MM.1S (cell line): ENCODE results near the gene HSP90AB1.

Experiments used
- DNase-seq: peaks from one replicate; pipeline ENCODE4 v3.0.0-alpha.2; 2015
- H2AFZ ChIP-seq: fragments of 300-600 bp; sonication (generic); 2 replicates; pipeline ENCODE4 v1.6.0; 2016; ENCODE audit warnings: antibody characterized with exemption, low read length
- H3F3A ChIP-seq: fragments of 300-600 bp; sonication (generic); 2 replicates; pipeline ENCODE4 v1.6.1; 2016; ENCODE audit warnings: mild to moderate bottlenecking, antibody characterized with exemption, low read length, moderate library complexity, mixed read lengths; ENCODE audit not compliant: insufficient read depth
- H3K27ac ChIP-seq: fragments of 300-600 bp; sonication (generic); 2 replicates; pipeline ENCODE4 v1.5.1; 2016; ENCODE audit warnings: mild to moderate bottlenecking, low read length
- H3K27me3 ChIP-seq: fragments of 300-600 bp; sonication (generic); replicated peaks from 2 replicates; pipeline ENCODE4 v1.6.0; 2016; ENCODE audit warnings: low read length; ENCODE audit not compliant: insufficient read depth
- H3K36me3 ChIP-seq: fragments of 300-600 bp; sonication (generic); replicated peaks from 2 replicates; pipeline ENCODE4 v1.6.1; 2016; ENCODE audit warnings: mild to moderate bottlenecking, low read length, mixed read lengths; ENCODE audit not compliant: insufficient read depth
- H3K4me1 ChIP-seq: fragments of 300-600 bp; sonication (generic); 2 replicates; pipeline ENCODE4 v1.6.1; 2016; ENCODE audit warnings: low read length, mixed read lengths
- H3K4me2 ChIP-seq: fragments of 300-600 bp; sonication (generic); 2 replicates; pipeline ENCODE4 v1.6.0; 2016; ENCODE audit warnings: low read depth, low read length
- H3K4me3 ChIP-seq: fragments of 300-600 bp; sonication (generic); 2 replicates; pipeline ENCODE4 v1.5.1; 2016; ENCODE audit warnings: low read length, mixed read lengths
- H3K79me2 ChIP-seq: fragments of 300-600 bp; sonication (generic); 2 replicates; pipeline ENCODE4 v1.6.1; 2016; ENCODE audit warnings: mixed run types, low read length, mixed read lengths
- H3K9ac ChIP-seq: fragments of 300-600 bp; sonication (generic); 2 replicates; pipeline ENCODE4 v1.6.1; 2016; ENCODE audit warnings: low read length, mixed read lengths
- H3K9me2 ChIP-seq: fragments of 300-600 bp; sonication (generic); replicated peaks from 2 replicates; pipeline ENCODE4 v1.6.1; 2016; ENCODE audit warnings: mild to moderate bottlenecking, low read length, mixed read lengths; ENCODE audit not compliant: insufficient read depth
- H3K9me3 ChIP-seq: fragments of 300-600 bp; sonication (generic); replicated peaks from 2 replicates; pipeline ENCODE4 v1.6.1; 2016; ENCODE audit warnings: mild to moderate bottlenecking, low read length, mixed read lengths; ENCODE audit not compliant: insufficient read depth
- H4K20me1 ChIP-seq: fragments of 300-600 bp; sonication (generic); 2 replicates; pipeline ENCODE4 v1.6.1; 2016; ENCODE audit warnings: mild to moderate bottlenecking, low read length, moderate library complexity, mixed read lengths; ENCODE audit not compliant: insufficient read depth
- EZH2 ChIP-seq: fragments of 300-600 bp; sonication (generic); optimal IDR thresholded peaks from 2 replicates; pipeline ENCODE3; 2017; ENCODE audit warnings: low read depth, mild to moderate bottlenecking, antibody characterized with exemption, low read length, mixed read lengths
- EZH2phosphoT487 ChIP-seq: fragments of 300-600 bp; sonication (generic); IDR thresholded peaks from 2 replicates; pipeline ENCODE4 v1.6.1; 2018; ENCODE audit warnings: antibody characterized with exemption, low read length
- TF ChIP-seq, protein P1 (sequence below): fragments of 300-600 bp; sonication (generic); IDR thresholded peaks from 2 replicates; pipeline ENCODE4 v1.5.1; 2016; ENCODE audit warnings: antibody characterized with exemption, low read length, mixed read lengths

The HSP90AB1 gene

GRCh38 chr6:44260451-44261297, 13.8 kb downstream of the HSP90AB1 start:
- Histone ChIP-seq H3K4me3 (no peak overlapping the region), H3K9me3 (no peaks in the 10 kb centered on the region), H3F3A (peaks cover 60% of the 10 kb centered on the region), H2AFZ (no peak overlapping the region), H3K27me3 (no peaks in the 10 kb centered on the region), H3K79me2 (peaks cover 64% of the 10 kb centered on the region), H3K9me2 (no peaks in the 10 kb centered on the region), H3K4me2 (no peak overlapping the region), H3K9ac (no peak overlapping the region), H4K20me1 (peaks cover 2% of the 10 kb centered on the region; the same call in 1 of the 2 replicates), H3K36me3 (no peaks in the 10 kb centered on the region; the same call in 1 of the 2 replicates), H3K4me1 (peaks cover 30% of the 10 kb centered on the region), H3K27ac (no peak overlapping the region)
- TF ChIP-seq EZH2phosphoT487 (no peak), EZH2 (no peak)
- TF ChIP-seq, protein P1, sequence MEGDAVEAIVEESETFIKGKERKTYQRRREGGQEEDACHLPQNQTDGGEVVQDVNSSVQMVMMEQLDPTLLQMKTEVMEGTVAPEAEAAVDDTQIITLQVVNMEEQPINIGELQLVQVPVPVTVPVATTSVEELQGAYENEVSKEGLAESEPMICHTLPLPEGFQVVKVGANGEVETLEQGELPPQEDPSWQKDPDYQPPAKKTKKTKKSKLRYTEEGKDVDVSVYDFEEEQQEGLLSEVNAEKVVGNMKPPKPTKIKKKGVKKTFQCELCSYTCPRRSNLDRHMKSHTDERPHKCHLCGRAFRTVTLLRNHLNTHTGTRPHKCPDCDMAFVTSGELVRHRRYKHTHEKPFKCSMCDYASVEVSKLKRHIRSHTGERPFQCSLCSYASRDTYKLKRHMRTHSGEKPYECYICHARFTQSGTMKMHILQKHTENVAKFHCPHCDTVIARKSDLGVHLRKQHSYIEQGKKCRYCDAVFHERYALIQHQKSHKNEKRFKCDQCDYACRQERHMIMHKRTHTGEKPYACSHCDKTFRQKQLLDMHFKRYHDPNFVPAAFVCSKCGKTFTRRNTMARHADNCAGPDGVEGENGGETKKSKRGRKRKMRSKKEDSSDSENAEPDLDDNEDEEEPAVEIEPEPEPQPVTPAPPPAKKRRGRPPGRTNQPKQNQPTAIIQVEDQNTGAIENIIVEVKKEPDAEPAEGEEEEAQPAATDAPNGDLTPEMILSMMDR: no peak
- DNase-seq: no peak

DNA sequence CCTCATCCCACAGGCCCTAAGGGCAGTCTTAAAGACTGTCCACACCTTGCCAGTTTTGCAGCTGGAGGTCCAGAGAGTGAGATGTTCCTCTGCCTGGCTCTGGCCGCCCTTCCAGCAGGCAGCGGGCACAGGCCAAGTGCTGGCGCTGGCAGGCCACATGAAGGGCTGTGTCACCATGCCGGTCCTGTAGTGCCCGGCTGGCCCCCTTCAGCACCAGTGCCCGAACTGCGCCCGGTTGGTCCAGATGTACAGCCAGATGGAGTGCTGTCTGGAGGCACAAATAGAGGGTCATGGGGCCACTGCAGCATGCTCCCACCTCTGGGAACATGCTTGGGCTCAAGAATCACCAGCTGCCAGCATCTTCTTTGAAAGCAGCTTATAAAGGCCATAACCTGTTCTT, 14.7 kb downstream of the HSP90AB1 start:
- Histone ChIP-seq H3K36me3 (no peaks in the 10 kb centered on the region; the same call in 1 of the 2 replicates), H3K9me2 (no peaks in the 10 kb centered on the region), H4K20me1 (no peaks in the 10 kb centered on the region), H3F3A (peaks cover 60% of the 10 kb centered on the region), H3K9ac (no peak overlapping the region), H3K4me2 (peak overlapping the region; percentile 92; the same call in 1 of the 2 replicates), H3K4me3 (no peak overlapping the region), H3K79me2 (peaks cover 58% of the 10 kb centered on the region), H2AFZ (no peak overlapping the region), H3K4me1 (peaks cover 33% of the 10 kb centered on the region), H3K9me3 (no peaks in the 10 kb centered on the region), H3K27me3 (no peaks in the 10 kb centered on the region), H3K27ac (no peak overlapping the region)
- no peak for TF ChIP-seq EZH2phosphoT487
- no peak for TF ChIP-seq EZH2
- TF ChIP-seq, protein P1: no peak
- DNase-seq: no peak

GRCh38 chr6:44262467-44263353, 15.8 kb downstream of the HSP90AB1 start:
- Histone ChIP-seq H3K36me3 (no peaks in the 10 kb centered on the region; the same call in 1 of the 2 replicates), H3K9me2 (no peaks in the 10 kb centered on the region), H3K27me3 (no peaks in the 10 kb centered on the region), H2AFZ (peak overlapping the region; percentile 42; the same call in 1 of the 2 replicates), H3K79me2 (peaks cover 51% of the 10 kb centered on the region), H3K4me2 (peak overlapping the region; percentile 92), H3F3A (peaks cover 58% of the 10 kb centered on the region), H3K4me3 (peak overlapping the region; percentile 95), H4K20me1 (no peaks in the 10 kb centered on the region), H3K9ac (peak overlapping the region; percentile 83), H3K9me3 (no peaks in the 10 kb centered on the region), H3K27ac (peak overlapping the region; percentile 91), H3K4me1 (peaks cover 37% of the 10 kb centered on the region)
- TF ChIP-seq EZH2phosphoT487 (no peak), EZH2 (no peak)
- TF ChIP-seq, protein P1: no peak
- peak; percentile 29 for DNase-seq
